Neural progenitor cell (in vitro differentiated cells): ENCODE measurements around the gene SEC61A1.

ENCODE experiments used
- EZH2 ChIP-seq: fragments of 200-600 bp; sonication (generic); IDR thresholded peaks from 2 replicates; pipeline ENCODE4 v1.6.1; 2017; ENCODE audit warnings: antibody characterized with exemption, mild to moderate bottlenecking, moderate library complexity
- TF ChIP-seq, protein P1 (sequence below): fragments of 200-600 bp; sonication (generic); IDR thresholded peaks from 2 replicates; pipeline ENCODE4 v1.5.1; 2017; ENCODE audit warnings: antibody characterized with exemption, mild to moderate bottlenecking

DNA sequence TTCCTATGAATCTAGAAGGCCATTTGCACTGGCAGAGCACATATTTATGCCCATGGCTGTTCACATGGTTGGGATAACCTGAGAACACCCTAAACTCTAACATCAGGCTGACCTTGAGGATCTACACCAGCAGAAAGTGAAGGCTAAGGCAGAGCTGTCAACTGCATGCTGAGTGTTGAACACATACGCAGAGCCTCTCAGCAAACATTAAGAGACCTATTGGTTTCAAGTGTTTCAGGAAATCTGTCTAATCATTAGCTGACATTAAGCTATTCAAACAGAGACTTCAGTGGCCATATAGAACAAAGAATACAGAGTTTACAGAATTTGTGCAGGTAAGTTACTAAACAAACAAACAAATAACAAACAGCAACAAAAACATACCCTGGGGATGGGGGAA is 16.1 kb upstream of the SEC61A1 start:
- TF ChIP-seq, protein P1, sequence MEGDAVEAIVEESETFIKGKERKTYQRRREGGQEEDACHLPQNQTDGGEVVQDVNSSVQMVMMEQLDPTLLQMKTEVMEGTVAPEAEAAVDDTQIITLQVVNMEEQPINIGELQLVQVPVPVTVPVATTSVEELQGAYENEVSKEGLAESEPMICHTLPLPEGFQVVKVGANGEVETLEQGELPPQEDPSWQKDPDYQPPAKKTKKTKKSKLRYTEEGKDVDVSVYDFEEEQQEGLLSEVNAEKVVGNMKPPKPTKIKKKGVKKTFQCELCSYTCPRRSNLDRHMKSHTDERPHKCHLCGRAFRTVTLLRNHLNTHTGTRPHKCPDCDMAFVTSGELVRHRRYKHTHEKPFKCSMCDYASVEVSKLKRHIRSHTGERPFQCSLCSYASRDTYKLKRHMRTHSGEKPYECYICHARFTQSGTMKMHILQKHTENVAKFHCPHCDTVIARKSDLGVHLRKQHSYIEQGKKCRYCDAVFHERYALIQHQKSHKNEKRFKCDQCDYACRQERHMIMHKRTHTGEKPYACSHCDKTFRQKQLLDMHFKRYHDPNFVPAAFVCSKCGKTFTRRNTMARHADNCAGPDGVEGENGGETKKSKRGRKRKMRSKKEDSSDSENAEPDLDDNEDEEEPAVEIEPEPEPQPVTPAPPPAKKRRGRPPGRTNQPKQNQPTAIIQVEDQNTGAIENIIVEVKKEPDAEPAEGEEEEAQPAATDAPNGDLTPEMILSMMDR = no peak
- no peak for TF ChIP-seq EZH2
